Astrocyte of the cerebellum (primary cell): ENCODE measurements around the gene MBLAC2.

ENCODE experiments used
- DNase-seq: peaks from one replicate; pipeline ENCODE4 v3.0.0-alpha.2; 2011; ENCODE audit warnings: low read depth
- H3K4me3 ChIP-seq: 2 replicates; pipeline ENCODE4 v1.5.1; 2011; ENCODE audit warnings: mild to moderate bottlenecking, low read depth, low read length, moderate library complexity
- CTCF ChIP-seq: IDR thresholded peaks from 2 replicates; pipeline ENCODE4 v1.5.1; 2012; ENCODE audit warnings: low read length, low read depth, moderate library complexity, mild to moderate bottlenecking; ENCODE audit errors: missing control alignments
- in situ Hi-C: cut with HindIII; loops from 2 replicates; pipeline ENCODE4 v1.10.0; 2017; ENCODE audit warnings: low sequenced_read_pairs

The MBLAC2 gene

GRCh38 chr5:90504743-90505142, 30.2 kb upstream of the MBLAC2 start:
- in situ Hi-C loops: no loop called here
- TF ChIP-seq CTCF: no peak

GRCh38 chr5:90503596-90503995, 29.0 kb upstream of the MBLAC2 start:
- in situ Hi-C loops: no loop called here
- no peak for DNase-seq
- no peak for TF ChIP-seq CTCF
- no peak overlapping the region for H3K4me3 ChIP-seq

More at GRCh38 chr5:90504743-90505142, 30.2 kb upstream of the MBLAC2 start:
- no peak overlapping the region for H3K4me3 ChIP-seq
- DNase-seq: no peak

- in situ Hi-C loops: no loop called here
- no peak for TF ChIP-seq CTCF
- DNase-seq: no peak
- no peak overlapping the region for H3K4me3 ChIP-seq
Observed at GRCh38 chr5:90495146-90495545, 20.6 kb upstream of the MBLAC2 start.

- TF ChIP-seq CTCF: no peak
- in situ Hi-C loops: no loop called here
- no peak overlapping the region for H3K4me3 ChIP-seq
- DNase-seq: no peak
Observed at GRCh38 chr5:90494043-90494442, 19.5 kb upstream of the MBLAC2 start.

- in situ Hi-C loops: no loop called here
- TF ChIP-seq CTCF: no peak
- H3K4me3 ChIP-seq: no peak overlapping the region
- no peak for DNase-seq
Observed at GRCh38 chr5:90488791-90489190, 14.2 kb upstream of the MBLAC2 start.

GRCh38 chr5:90484540-90484939, 10.0 kb upstream of the MBLAC2 start:
- TF ChIP-seq CTCF: no peak
- no peak overlapping the region for H3K4me3 ChIP-seq
- DNase-seq: no peak
- in situ Hi-C loops: no loop called here

- no peak overlapping the region for H3K4me3 ChIP-seq
- no peak for DNase-seq
- TF ChIP-seq CTCF: no peak
- in situ Hi-C loops: no loop called here
Observed at GRCh38 chr5:90483206-90483605, 8.6 kb upstream of the MBLAC2 start.
